ENCODE data around the gene TPM3. TPM values are rescaled to one million over a fixed set of nuclear protein-coding genes. Genes with fewer than 3 reads are reported as not detected.
"Not testable (repeated sequence)": the region's sequence is repeated elsewhere in the genome, so short reads cannot be mapped to it uniquely, and the experiment has no call there.

Gene TPM3
- total RNA-seq, 1 donor from 2014 or later: 248 TPM

DNA sequence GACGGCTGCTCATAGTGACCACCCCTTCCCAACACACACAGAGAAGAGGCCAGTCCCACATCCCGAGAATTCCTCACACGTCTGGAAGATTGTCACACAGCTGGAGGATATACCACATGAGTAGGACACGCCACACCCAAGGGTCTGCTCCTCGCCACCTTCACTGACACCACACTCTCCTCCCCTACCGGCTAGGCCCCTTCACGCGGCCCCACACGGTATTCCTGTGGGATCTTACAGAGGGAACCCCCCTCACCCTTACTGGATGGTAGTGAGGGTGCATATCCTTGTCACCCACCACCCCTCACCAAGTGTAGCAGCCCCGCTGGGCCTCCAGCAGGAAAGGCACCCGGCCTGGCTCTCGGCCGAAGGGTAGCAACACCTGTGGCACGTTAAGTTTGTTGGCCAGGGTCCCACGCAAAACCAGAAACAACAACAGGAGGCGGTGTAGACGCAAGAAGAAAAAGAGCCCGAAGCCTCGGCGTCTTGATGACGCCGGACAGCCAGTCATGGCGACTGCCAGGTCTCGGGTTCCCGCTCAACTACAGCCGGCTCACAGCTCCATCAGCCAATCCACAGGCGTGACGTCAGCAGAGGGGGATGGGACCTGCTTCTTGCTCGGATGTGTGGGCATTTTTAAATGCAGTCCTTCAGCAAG, 37.2 kb downstream of the TPM3 start, which contains the start of gene NUP210L:
Gene NUP210L (minus strand): TSS at position 540 of the 658 bp plus-strand sequence.
- Mint-ChIP-seq H3K4me3 (ENCODE audit: unreplicated experiment) (no peak within 1 kb of the TSS), H3K9me3 (ENCODE audit: low read depth) (no peaks in the 10 kb centered on the region), H3K36me3 (ENCODE audit: low read depth) (peaks cover 14% of the 10 kb centered on the region), H3K27ac (ENCODE audit: unreplicated experiment) (peak within 1 kb of the TSS; percentile 86), H3K4me1 (ENCODE audit: low read depth) (peaks cover 60% of the 10 kb centered on the region), H3K27me3 (ENCODE audit: low read depth) (no peaks in the 10 kb centered on the region)
- no peak for DNase-seq (ENCODE audit: low spot score)
- TF ChIP-seq, protein P1, sequence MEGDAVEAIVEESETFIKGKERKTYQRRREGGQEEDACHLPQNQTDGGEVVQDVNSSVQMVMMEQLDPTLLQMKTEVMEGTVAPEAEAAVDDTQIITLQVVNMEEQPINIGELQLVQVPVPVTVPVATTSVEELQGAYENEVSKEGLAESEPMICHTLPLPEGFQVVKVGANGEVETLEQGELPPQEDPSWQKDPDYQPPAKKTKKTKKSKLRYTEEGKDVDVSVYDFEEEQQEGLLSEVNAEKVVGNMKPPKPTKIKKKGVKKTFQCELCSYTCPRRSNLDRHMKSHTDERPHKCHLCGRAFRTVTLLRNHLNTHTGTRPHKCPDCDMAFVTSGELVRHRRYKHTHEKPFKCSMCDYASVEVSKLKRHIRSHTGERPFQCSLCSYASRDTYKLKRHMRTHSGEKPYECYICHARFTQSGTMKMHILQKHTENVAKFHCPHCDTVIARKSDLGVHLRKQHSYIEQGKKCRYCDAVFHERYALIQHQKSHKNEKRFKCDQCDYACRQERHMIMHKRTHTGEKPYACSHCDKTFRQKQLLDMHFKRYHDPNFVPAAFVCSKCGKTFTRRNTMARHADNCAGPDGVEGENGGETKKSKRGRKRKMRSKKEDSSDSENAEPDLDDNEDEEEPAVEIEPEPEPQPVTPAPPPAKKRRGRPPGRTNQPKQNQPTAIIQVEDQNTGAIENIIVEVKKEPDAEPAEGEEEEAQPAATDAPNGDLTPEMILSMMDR (IDR thresholded peaks at IDR 0.05): no peak

DNA sequence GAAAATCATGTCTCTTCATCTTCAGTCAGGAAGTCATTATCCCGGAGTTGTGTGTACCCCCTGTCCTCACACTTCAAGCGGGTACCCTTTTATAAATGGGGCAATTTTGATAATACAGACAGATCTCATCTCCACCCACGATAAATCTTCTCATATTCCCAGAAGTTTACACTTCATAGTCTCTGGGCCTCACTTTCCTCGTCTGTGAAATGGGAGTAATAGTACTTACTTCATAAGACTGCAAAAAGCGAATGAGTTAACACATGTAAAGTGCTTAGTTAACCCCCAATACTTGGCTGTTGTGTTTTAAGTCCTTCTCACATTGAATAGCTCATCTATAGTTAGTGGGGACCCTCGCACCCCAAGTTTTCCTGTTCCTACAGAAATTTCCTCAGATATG, 37.8 kb downstream of the TPM3 start:
- Mint-ChIP-seq H3K4me3 (ENCODE audit: unreplicated experiment) (no peak overlapping the region), H3K27me3 (ENCODE audit: low read depth) (no peaks in the 10 kb centered on the region), H3K4me1 (ENCODE audit: low read depth) (peaks cover 60% of the 10 kb centered on the region), H3K9me3 (ENCODE audit: low read depth) (no peaks in the 10 kb centered on the region), H3K36me3 (ENCODE audit: low read depth) (peaks cover 9% of the 10 kb centered on the region), H3K27ac (ENCODE audit: unreplicated experiment) (peak overlapping the region; percentile 63)
- TF ChIP-seq, protein P1 (IDR thresholded peaks at IDR 0.05): no peak
- DNase-seq (ENCODE audit: low spot score): no peak

DNA sequence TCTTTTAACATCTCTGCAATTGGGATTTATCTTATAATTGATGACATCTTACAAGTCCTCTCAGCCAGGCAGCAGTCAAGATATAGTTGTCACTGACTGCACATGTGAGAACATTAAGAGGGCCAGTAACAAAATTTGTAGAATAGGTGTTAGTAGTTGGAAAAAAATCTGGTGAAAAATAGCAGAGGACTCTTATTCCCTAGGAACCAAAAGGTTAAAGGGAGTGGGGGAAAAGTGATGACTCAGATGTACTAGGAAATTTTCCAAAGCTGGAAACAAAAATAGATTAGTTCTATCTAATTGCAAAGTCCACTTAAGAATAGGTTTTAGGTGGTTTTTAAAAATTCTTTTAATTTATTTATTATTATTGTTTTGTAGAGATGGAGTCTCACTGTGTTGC, 40.6 kb downstream of the TPM3 start:
- TF ChIP-seq, protein P1 (IDR thresholded peaks at IDR 0.05): no peak
- peaks cover 46% of the 10 kb centered on the region for H3K4me1 Mint-ChIP-seq (ENCODE audit: low read depth)
- peaks cover 3% of the 10 kb centered on the region for H3K36me3 Mint-ChIP-seq (ENCODE audit: low read depth)
- H3K27me3 Mint-ChIP-seq (ENCODE audit: low read depth): no peaks in the 10 kb centered on the region
- no peak overlapping the region for H3K4me3 Mint-ChIP-seq (ENCODE audit: unreplicated experiment)
- H3K9me3 Mint-ChIP-seq (ENCODE audit: low read depth): no peaks in the 10 kb centered on the region
- no peak for DNase-seq (ENCODE audit: low spot score)
- H3K27ac Mint-ChIP-seq (ENCODE audit: unreplicated experiment): peak overlapping the region; percentile 50

DNA sequence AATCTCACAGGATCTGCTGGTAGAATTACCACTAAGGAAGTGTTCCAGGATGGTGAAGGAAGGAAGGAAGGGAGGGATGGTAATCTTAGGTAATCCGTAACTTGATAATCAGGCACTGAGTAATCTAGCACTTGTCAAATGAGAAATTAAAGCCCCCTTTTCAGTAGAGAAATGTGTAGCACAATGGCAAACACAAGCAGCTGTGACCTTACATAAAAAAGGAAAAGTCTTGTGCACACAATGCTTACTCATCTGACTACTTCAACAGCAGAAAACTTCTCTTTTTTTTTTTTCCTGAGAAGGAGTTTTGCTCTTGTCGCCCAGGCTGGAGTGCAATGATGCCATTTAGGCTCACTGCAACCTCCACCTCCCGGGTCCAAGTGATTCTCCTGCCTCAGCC, 43.1 kb downstream of the TPM3 start:
- TF ChIP-seq, protein P1 (IDR thresholded peaks at IDR 0.05): no peak
- peak overlapping the region; percentile 29 for H3K27ac Mint-ChIP-seq (ENCODE audit: unreplicated experiment)
- DNase-seq (ENCODE audit: low spot score): no peak
- H3K4me1 Mint-ChIP-seq (ENCODE audit: low read depth): peaks cover 23% of the 10 kb centered on the region
- H3K27me3 Mint-ChIP-seq (ENCODE audit: low read depth): no peaks in the 10 kb centered on the region
- peaks cover under 1% of the 10 kb centered on the region for H3K36me3 Mint-ChIP-seq (ENCODE audit: low read depth)
- H3K9me3 Mint-ChIP-seq (ENCODE audit: low read depth): no peaks in the 10 kb centered on the region
- H3K4me3 Mint-ChIP-seq (ENCODE audit: unreplicated experiment): no peak overlapping the region

DNA sequence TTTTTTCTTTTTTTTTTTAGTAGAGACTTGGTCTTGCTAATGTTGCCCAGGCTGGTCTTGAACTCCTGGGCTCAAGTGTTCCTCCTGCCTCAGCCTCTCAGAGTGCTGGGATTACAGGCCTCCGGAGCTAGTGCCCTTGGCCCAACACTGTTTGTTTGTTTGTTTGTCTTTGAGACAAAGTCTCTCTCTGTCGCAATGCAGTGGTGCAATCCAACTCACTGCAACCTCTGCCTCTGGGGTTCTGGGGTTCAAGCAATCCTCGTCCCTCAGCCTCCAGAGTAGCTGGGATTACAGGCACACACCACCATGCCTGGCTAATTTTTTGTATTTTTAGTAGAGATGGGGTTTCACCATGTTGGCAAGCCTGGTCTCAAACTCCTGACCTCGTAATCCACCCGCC, 44.4 kb downstream of the TPM3 start:
- H3K4me3 Mint-ChIP-seq (ENCODE audit: unreplicated experiment); H3K27ac Mint-ChIP-seq (ENCODE audit: unreplicated experiment); H3K27me3 Mint-ChIP-seq (ENCODE audit: low read depth): not testable (repeated sequence)

DNA sequence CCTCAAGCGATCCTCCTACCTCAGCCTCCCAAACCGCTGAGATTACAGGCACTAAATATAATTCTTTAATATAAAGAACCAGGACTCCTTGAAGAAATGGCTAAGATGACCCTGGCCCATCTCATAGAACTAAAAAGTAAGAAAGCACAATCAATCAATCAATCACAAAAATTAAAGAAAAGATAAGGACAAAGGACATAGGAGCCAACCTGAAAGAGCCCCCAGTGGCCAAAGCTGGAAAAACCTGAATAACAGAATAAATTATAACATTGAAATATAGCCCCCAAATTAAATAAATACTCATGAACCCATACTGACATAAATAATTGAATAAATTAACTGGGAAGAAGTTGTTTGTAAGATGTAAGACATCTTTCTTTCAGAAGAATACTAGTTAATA, 45.9 kb downstream of the TPM3 start:
- H3K9me3 Mint-ChIP-seq (ENCODE audit: low read depth): no peaks in the 10 kb centered on the region
- no peaks in the 10 kb centered on the region for H3K27me3 Mint-ChIP-seq (ENCODE audit: low read depth)
- H3K4me1 Mint-ChIP-seq (ENCODE audit: low read depth): peaks cover 13% of the 10 kb centered on the region
- TF ChIP-seq, protein P1 (IDR thresholded peaks at IDR 0.05): peak; percentile 73
- DNase-seq (ENCODE audit: low spot score): no peak
- no peak overlapping the region for H3K27ac Mint-ChIP-seq (ENCODE audit: unreplicated experiment)
- no peak overlapping the region for H3K4me3 Mint-ChIP-seq (ENCODE audit: unreplicated experiment)
- no peaks in the 10 kb centered on the region for H3K36me3 Mint-ChIP-seq (ENCODE audit: low read depth)

More for the DNA sequence above, 44.4 kb downstream of the TPM3 start:
- not testable (repeated sequence) for H3K36me3 Mint-ChIP-seq (ENCODE audit: low read depth); H3K9me3 Mint-ChIP-seq (ENCODE audit: low read depth); DNase-seq (ENCODE audit: low spot score)
- peaks cover 19% of the 10 kb centered on the region for H3K4me1 Mint-ChIP-seq (ENCODE audit: low read depth)

Data from chondrocyte (in vitro differentiated cells).